ENCODE results near the gene DOCK1.

Gene DOCK1

DNA sequence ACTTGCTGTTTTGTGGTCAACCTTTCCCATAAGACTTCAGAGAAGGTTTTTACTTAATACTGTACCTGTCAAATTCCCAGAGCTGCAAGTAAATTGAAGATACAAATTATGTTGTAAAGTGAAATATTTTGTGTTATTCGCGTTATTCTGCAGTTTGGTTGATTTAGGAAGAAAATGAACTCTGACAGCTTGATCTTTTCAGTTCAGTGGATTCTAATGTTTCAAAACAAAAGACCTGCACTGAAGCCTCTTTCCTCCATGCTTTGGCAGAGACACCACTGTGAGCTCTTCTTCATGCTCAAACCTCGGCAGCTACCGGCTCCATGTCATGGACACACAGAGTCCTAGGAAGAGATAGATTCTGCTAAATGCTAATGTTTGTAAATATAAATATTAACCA, 366.8 kb downstream of the DOCK1 start:
- Histone ChIP-seq H3K79me1 (ENCODE audit: low read length) (no peaks in the 10 kb centered on the region), H2BK120ac (ENCODE audit: low read depth, low read length) (no peak overlapping the region), H2BK15ac (replicated peaks; ENCODE audit: low read depth) (no peak overlapping the region), H3K9ac (ENCODE audit: low read length) (no peak overlapping the region), H3K4ac (ENCODE audit: low read depth, low read length) (no peak overlapping the region), H4K5ac (ENCODE audit: low read length) (no peak overlapping the region), H3K4me2 (ENCODE audit: low read length) (no peak overlapping the region), H3K56ac (ENCODE audit: low read length) (no peak overlapping the region), H3K4me3 (ENCODE audit: low read length) (no peak overlapping the region), H3K4me1 (ENCODE audit: control insufficient read depth, low read depth, low read length) (no peaks in the 10 kb centered on the region), H4K8ac (ENCODE audit: low read depth, low read length) (no peak overlapping the region), H3K27ac (ENCODE audit: low read depth, low read length) (no peak overlapping the region), H3K36me3 (ENCODE audit: control insufficient read depth, insufficient read depth, low read length) (no peaks in the 10 kb centered on the region), H3K79me2 (ENCODE audit: control insufficient read depth, insufficient read depth, low read length) (no peaks in the 10 kb centered on the region), H2AK5ac (ENCODE audit: low read length) (no peak overlapping the region), H3K23ac (ENCODE audit: low read length) (no peak overlapping the region), H3K18ac (ENCODE audit: low read length) (no peak overlapping the region), H2BK5ac (ENCODE audit: low read length) (no peak overlapping the region), H3K27me3 (ENCODE audit: insufficient read depth, low read length, poor library complexity) (no peaks in the 10 kb centered on the region)
- 100% methylated on average over 2 of the region's 4 CpGs for whole genome bisulfite sequencing (ENCODE audit: extremely low coverage, insufficient coverage, low lambda C conversion rate)
- DNase-seq: no peak

DNA sequence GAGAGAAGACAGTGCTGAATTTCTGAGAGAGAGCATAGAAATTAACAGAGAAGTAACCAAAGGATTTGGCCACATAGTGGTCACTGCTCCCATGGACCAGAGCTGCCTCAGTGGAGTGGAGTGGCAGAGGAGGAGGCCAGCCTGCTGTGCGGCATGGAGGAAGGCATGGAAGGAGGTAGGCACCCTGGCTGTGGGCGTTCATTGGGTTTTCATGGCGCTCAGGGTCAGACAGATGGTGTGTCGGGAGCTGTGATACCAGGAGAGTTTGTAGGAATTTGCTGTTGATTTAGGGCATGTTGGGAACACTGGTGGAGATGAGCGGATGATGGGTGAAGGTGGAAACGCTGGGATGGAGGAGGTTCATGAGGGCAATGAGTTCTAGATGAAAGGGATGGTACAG, 370.0 kb downstream of the DOCK1 start:
- H2BK5ac ChIP-seq (ENCODE audit: low read length): no peak overlapping the region
- H3K27ac ChIP-seq (ENCODE audit: low read depth, low read length): no peak overlapping the region
- H2BK120ac ChIP-seq (ENCODE audit: low read depth, low read length): no peak overlapping the region
- H2AK5ac ChIP-seq (ENCODE audit: low read length): no peak overlapping the region
- H2BK15ac ChIP-seq (replicated peaks; ENCODE audit: low read depth): no peak overlapping the region
- no peak overlapping the region for H4K5ac ChIP-seq (ENCODE audit: low read length)
- H3K4me3 ChIP-seq (ENCODE audit: low read length): no peak overlapping the region
- H3K9ac ChIP-seq (ENCODE audit: low read length): no peak overlapping the region
- H3K56ac ChIP-seq (ENCODE audit: low read length): no peak overlapping the region
- no peak overlapping the region for H3K23ac ChIP-seq (ENCODE audit: low read length)
- no peak for DNase-seq
- H3K4me1 ChIP-seq (ENCODE audit: control insufficient read depth, low read depth, low read length): no peaks in the 10 kb centered on the region
- H3K4me2 ChIP-seq (ENCODE audit: low read length): no peak overlapping the region
- H3K27me3 ChIP-seq (ENCODE audit: insufficient read depth, low read length, poor library complexity): no peaks in the 10 kb centered on the region
- H3K36me3 ChIP-seq (ENCODE audit: control insufficient read depth, insufficient read depth, low read length): no peaks in the 10 kb centered on the region
- no CpG with 5 or more reads among the region's 6 CpGs for WGBS (ENCODE audit: extremely low coverage, insufficient coverage, low lambda C conversion rate)
- H3K18ac ChIP-seq (ENCODE audit: low read length): no peak overlapping the region
- H3K4ac ChIP-seq (ENCODE audit: low read depth, low read length): no peak overlapping the region
- no peak overlapping the region for H4K8ac ChIP-seq (ENCODE audit: low read depth, low read length)
- H3K79me1 ChIP-seq (ENCODE audit: low read length): no peaks in the 10 kb centered on the region
- H3K79me2 ChIP-seq (ENCODE audit: control insufficient read depth, insufficient read depth, low read length): no peaks in the 10 kb centered on the region

- no peak overlapping the region for H3K4me3 ChIP-seq (ENCODE audit: low read length)
- no peak overlapping the region for H2BK15ac ChIP-seq (replicated peaks; ENCODE audit: low read depth)
- H3K4ac ChIP-seq (ENCODE audit: low read depth, low read length): no peak overlapping the region
- no peak overlapping the region for H2BK5ac ChIP-seq (ENCODE audit: low read length)
- no peak overlapping the region for H4K5ac ChIP-seq (ENCODE audit: low read length)
- H2AK5ac ChIP-seq (ENCODE audit: low read length): no peak overlapping the region
- no peak overlapping the region for H3K23ac ChIP-seq (ENCODE audit: low read length)
- no CpG with 5 or more reads among the region's 10 CpGs for WGBS (ENCODE audit: extremely low coverage, insufficient coverage, low lambda C conversion rate)
- no peak overlapping the region for H3K18ac ChIP-seq (ENCODE audit: low read length)
- no peaks in the 10 kb centered on the region for H3K36me3 ChIP-seq (ENCODE audit: control insufficient read depth, insufficient read depth, low read length)
- no peaks in the 10 kb centered on the region for H3K79me2 ChIP-seq (ENCODE audit: control insufficient read depth, insufficient read depth, low read length)
- H4K8ac ChIP-seq (ENCODE audit: low read depth, low read length): no peak overlapping the region
- no peak overlapping the region for H3K27ac ChIP-seq (ENCODE audit: low read depth, low read length)
- DNase-seq: no peak
- no peaks in the 10 kb centered on the region for H3K4me1 ChIP-seq (ENCODE audit: control insufficient read depth, low read depth, low read length)
- no peak overlapping the region for H3K4me2 ChIP-seq (ENCODE audit: low read length)
- no peak overlapping the region for H3K56ac ChIP-seq (ENCODE audit: low read length)
- H3K27me3 ChIP-seq (ENCODE audit: insufficient read depth, low read length, poor library complexity): no peaks in the 10 kb centered on the region
- no peak overlapping the region for H3K9ac ChIP-seq (ENCODE audit: low read length)
- no peaks in the 10 kb centered on the region for H3K79me1 ChIP-seq (ENCODE audit: low read length)
- H2BK120ac ChIP-seq (ENCODE audit: low read depth, low read length): no peak overlapping the region
These were observed 370.7 kb downstream of the DOCK1 start for GRCh38 chr10:127275793-127276450.

- no peak overlapping the region for H3K18ac ChIP-seq (ENCODE audit: low read length)
- no peak overlapping the region for H2BK5ac ChIP-seq (ENCODE audit: low read length)
- no peak for DNase-seq
- H3K4me1 ChIP-seq (ENCODE audit: control insufficient read depth, low read depth, low read length): no peaks in the 10 kb centered on the region
- H2BK120ac ChIP-seq (ENCODE audit: low read depth, low read length): no peak overlapping the region
- H4K5ac ChIP-seq (ENCODE audit: low read length): no peak overlapping the region
- H3K56ac ChIP-seq (ENCODE audit: low read length): no peak overlapping the region
- H3K36me3 ChIP-seq (ENCODE audit: control insufficient read depth, insufficient read depth, low read length): no peaks in the 10 kb centered on the region
- H3K23ac ChIP-seq (ENCODE audit: low read length): no peak overlapping the region
- WGBS (ENCODE audit: extremely low coverage, insufficient coverage, low lambda C conversion rate): no CpG with 5 or more reads among the region's 4 CpGs
- H3K79me2 ChIP-seq (ENCODE audit: control insufficient read depth, insufficient read depth, low read length): no peaks in the 10 kb centered on the region
- no peak overlapping the region for H3K4me2 ChIP-seq (ENCODE audit: low read length)
- H4K8ac ChIP-seq (ENCODE audit: low read depth, low read length): no peak overlapping the region
- H3K4me3 ChIP-seq (ENCODE audit: low read length): no peak overlapping the region
- H3K27me3 ChIP-seq (ENCODE audit: insufficient read depth, low read length, poor library complexity): no peaks in the 10 kb centered on the region
- H3K9ac ChIP-seq (ENCODE audit: low read length): no peak overlapping the region
- no peak overlapping the region for H3K27ac ChIP-seq (ENCODE audit: low read depth, low read length)
- no peak overlapping the region for H2AK5ac ChIP-seq (ENCODE audit: low read length)
- no peaks in the 10 kb centered on the region for H3K79me1 ChIP-seq (ENCODE audit: low read length)
- H2BK15ac ChIP-seq (replicated peaks; ENCODE audit: low read depth): no peak overlapping the region
- H3K4ac ChIP-seq (ENCODE audit: low read depth, low read length): no peak overlapping the region
These were observed 371.7 kb downstream of the DOCK1 start for GRCh38 chr10:127276794-127277462.

- H3K18ac ChIP-seq (ENCODE audit: low read length): no peak overlapping the region
- no peaks in the 10 kb centered on the region for H3K36me3 ChIP-seq (ENCODE audit: control insufficient read depth, insufficient read depth, low read length)
- H3K56ac ChIP-seq (ENCODE audit: low read length): no peak overlapping the region
- H3K79me1 ChIP-seq (ENCODE audit: low read length): no peaks in the 10 kb centered on the region
- H3K9ac ChIP-seq (ENCODE audit: low read length): no peak overlapping the region
- no peak overlapping the region for H4K8ac ChIP-seq (ENCODE audit: low read depth, low read length)
- H4K5ac ChIP-seq (ENCODE audit: low read length): no peak overlapping the region
- no peak overlapping the region for H2BK120ac ChIP-seq (ENCODE audit: low read depth, low read length)
- no peak overlapping the region for H3K4me3 ChIP-seq (ENCODE audit: low read length)
- H3K4ac ChIP-seq (ENCODE audit: low read depth, low read length): no peak overlapping the region
- H3K27me3 ChIP-seq (ENCODE audit: insufficient read depth, low read length, poor library complexity): no peaks in the 10 kb centered on the region
- no peak overlapping the region for H2AK5ac ChIP-seq (ENCODE audit: low read length)
- no peaks in the 10 kb centered on the region for H3K79me2 ChIP-seq (ENCODE audit: control insufficient read depth, insufficient read depth, low read length)
- H3K23ac ChIP-seq (ENCODE audit: low read length): no peak overlapping the region
- H3K4me1 ChIP-seq (ENCODE audit: control insufficient read depth, low read depth, low read length): no peaks in the 10 kb centered on the region
- H3K4me2 ChIP-seq (ENCODE audit: low read length): no peak overlapping the region
- WGBS (ENCODE audit: extremely low coverage, insufficient coverage, low lambda C conversion rate): no CpG with 5 or more reads among the region's 5 CpGs
- H3K27ac ChIP-seq (ENCODE audit: low read depth, low read length): no peak overlapping the region
- H2BK5ac ChIP-seq (ENCODE audit: low read length): no peak overlapping the region
- H2BK15ac ChIP-seq (replicated peaks; ENCODE audit: low read depth): no peak overlapping the region
- DNase-seq: no peak
These were observed 372.8 kb downstream of the DOCK1 start for GRCh38 chr10:127278001-127278400.

Data from mesendoderm (in vitro differentiated cells).